Liver (tissue), 9 donors: ENCODE data around the gene MPRIP. TPM values are rescaled to one million over a fixed set of nuclear protein-coding genes. Genes with fewer than 3 reads are reported as not detected.

ENCODE experiments used
- DNase-seq: peaks from one replicate; pipeline ENCODE4 v3.0.0-alpha.2; 2017; ENCODE audit warnings: low spot score
- H3K27ac ChIP-seq, 2 donors: one replicate each; pipeline ENCODE4 v1.7.0; 2013; ENCODE audit warnings: inconsistent platforms in 2 of 2, low read length in 2 of 2, control low read depth in 1 of 2, low read depth in 1 of 2, mild to moderate bottlenecking in 1 of 2
- H3K27me3 ChIP-seq, 4 donors: one replicate each; pipeline versions ENCODE4 v1.6.1 to v1.7.0; 2013; ENCODE audit warnings: low read length in 3 of 4, inconsistent platforms in 1 of 4, mild to moderate bottlenecking in 1 of 4, moderate library complexity in 1 of 4; ENCODE audit not compliant: control insufficient read depth in 4 of 4, insufficient read depth in 4 of 4
- H3K36me3 ChIP-seq, 4 donors: one replicate each; pipeline versions ENCODE4 v1.6.1 to v1.7.0; 2013; ENCODE audit warnings: low read length in 3 of 4, mild to moderate bottlenecking in 3 of 4, low read depth in 1 of 4, moderate library complexity in 1 of 4; ENCODE audit not compliant: control insufficient read depth in 4 of 4, insufficient read depth in 3 of 4
- H3K4me1 ChIP-seq, 4 donors: one replicate each; pipeline versions ENCODE4 v1.6.1 to v1.7.0; 2013; ENCODE audit warnings: low read length in 3 of 4, mild to moderate bottlenecking in 3 of 4, moderate library complexity in 1 of 4; ENCODE audit not compliant: control insufficient read depth in 4 of 4, insufficient read depth in 4 of 4
- H3K4me3 ChIP-seq, 3 donors: one replicate each; pipeline versions ENCODE4 v1.6.1 to v1.7.0; 2013; ENCODE audit warnings: low read length in 3 of 3, control low read depth in 1 of 3, low read depth in 1 of 3, mild to moderate bottlenecking in 1 of 3
- H3K9ac ChIP-seq, 2 donors: one replicate each; pipeline ENCODE4 v1.7.0; 2013; ENCODE audit warnings: low read length in 2 of 2, mild to moderate bottlenecking in 2 of 2, moderate library complexity in 2 of 2, control low read depth in 1 of 2, low read depth in 1 of 2
- H3K9me3 ChIP-seq, 4 donors: one replicate each; pipeline versions ENCODE4 v1.6.1 to v1.7.0; 2013; ENCODE audit warnings: low read length in 3 of 4; ENCODE audit not compliant: control insufficient read depth in 4 of 4
- EGR1 ChIP-seq, 2 donors: IDR thresholded peaks; 2 replicates each; pipeline ENCODE4 v1.6.1; 2016 to 2018; ENCODE audit warnings: antibody characterized with exemption in 2 of 2, low read depth in 2 of 2
- FOXA1 ChIP-seq: IDR thresholded peaks from 2 replicates; pipeline ENCODE4 v1.6.1; 2016; ENCODE audit warnings: antibody characterized with exemption
- FOXA2 ChIP-seq: IDR thresholded peaks from 2 replicates; pipeline ENCODE4 v1.6.1; 2016; ENCODE audit warnings: antibody characterized with exemption
- GABPA ChIP-seq, 2 donors: IDR thresholded peaks in 1 of 2; conservative IDR thresholded peaks in 1 of 2; 2 replicates each; pipeline ENCODE4 v1.6.1; 2016; ENCODE audit warnings: antibody characterized with exemption in 2 of 2, mild to moderate bottlenecking in 1 of 2, moderate library complexity in 1 of 2
- HNF4A ChIP-seq, 2 donors: conservative IDR thresholded peaks; 2 replicates each; pipeline ENCODE4 v1.6.1; 2016; ENCODE audit warnings: antibody characterized with exemption in 2 of 2, mild to moderate bottlenecking in 2 of 2
- HNF4G ChIP-seq: IDR thresholded peaks from 2 replicates; pipeline ENCODE4 v1.6.1; 2016; ENCODE audit warnings: antibody characterized with exemption
- JUND ChIP-seq, 2 donors: IDR thresholded peaks; 2 replicates each; pipeline ENCODE4 v1.6.1; 2016; ENCODE audit warnings: antibody characterized with exemption in 2 of 2
- NR2F2 ChIP-seq: IDR thresholded peaks from 2 replicates; pipeline ENCODE4 v1.6.1; 2016; ENCODE audit warnings: antibody characterized with exemption
- RAD21 ChIP-seq, 2 donors: IDR thresholded peaks; 2 replicates each; pipeline ENCODE4 v1.6.1; 2016; ENCODE audit warnings: antibody characterized with exemption in 2 of 2, mild to moderate bottlenecking in 2 of 2
- RXRA ChIP-seq, 2 donors: IDR thresholded peaks; 2 replicates each; pipeline ENCODE4 v1.6.1; 2017 to 2018; ENCODE audit warnings: antibody characterized with exemption in 2 of 2, mild to moderate bottlenecking in 1 of 2
- SP1 ChIP-seq: IDR thresholded peaks from 2 replicates; pipeline ENCODE4 v1.6.1; 2018; ENCODE audit warnings: antibody characterized with exemption, mild to moderate bottlenecking
- TAF1 ChIP-seq: conservative IDR thresholded peaks from 2 replicates; pipeline ENCODE4 v1.6.1; 2016; ENCODE audit warnings: antibody characterized with exemption, mild to moderate bottlenecking
- YY1 ChIP-seq: IDR thresholded peaks from 2 replicates; pipeline ENCODE4 v1.6.1; 2016; ENCODE audit warnings: antibody characterized with exemption, mild to moderate bottlenecking
- WGBS: extraction: QIAGEN DNeasy Blood & Tissue Kit; methylation state at CpG from one replicate; pipeline ENCODE4 v1.1.7; 2013; 5-methylcytosine and 5-hydroxymethylcytosine counted together
- polyA plus RNA-seq, 2 donors: library from polyadenylated mRNA; stranded (reverse) in 1 of 2; unstranded in 1 of 2; fragments of 200-250 nt in 1 of 2; fragments of >200 nt in 1 of 2; fragmentation: Nextera tagmentation in 1 of 2; extraction: Ambion mirVana in 1 of 2; gene quantifications; one replicate each; pipeline versions ENCODE4 v1.2.1 to v1.2.3, GENCODE V29; 2013 to 2015
- total RNA-seq, 2 donors: library from RNA; depleted of rRNA; stranded (reverse); fragments of >200 nt; gene quantifications; one replicate each; pipeline ENCODE4 v1.2.3, GENCODE V29; 2014
- TF ChIP-seq, protein P1 (sequence below): fragments of 150-350 bp; IDR thresholded peaks from 2 replicates; pipeline ENCODE4 v1.5.1; 2017; ENCODE audit warnings: improper control_type of control experiment, low read depth, low read length; ENCODE audit not compliant: missing input control
- TF ChIP-seq, protein P2 (sequence below): IDR thresholded peaks from 2 replicates; pipeline ENCODE4 v1.6.1; 2016; ENCODE audit warnings: antibody characterized with exemption
- TF ChIP-seq, protein P3 (sequence below): IDR thresholded peaks from 2 replicates; pipeline ENCODE4 v1.6.1; 2016; ENCODE audit warnings: antibody characterized with exemption, mild to moderate bottlenecking
- TF ChIP-seq, protein P4 (sequence below): IDR thresholded peaks from 2 replicates; pipeline ENCODE4 v1.6.1; 2016; ENCODE audit warnings: antibody characterized with exemption
- TF ChIP-seq, protein P5 (sequence below): IDR thresholded peaks from 2 replicates; pipeline ENCODE4 v1.6.1; 2016; ENCODE audit warnings: antibody characterized with exemption
- donor health status: healthy.
- donor health status: healthy.
- donor health status: healthy.
- donor health status: healthy.
- donor health status: healthy.

The MPRIP gene
- total and polyA plus RNA-seq, 4 donors = 21.2 to 61.9 (median 34.7) TPM

DNA sequence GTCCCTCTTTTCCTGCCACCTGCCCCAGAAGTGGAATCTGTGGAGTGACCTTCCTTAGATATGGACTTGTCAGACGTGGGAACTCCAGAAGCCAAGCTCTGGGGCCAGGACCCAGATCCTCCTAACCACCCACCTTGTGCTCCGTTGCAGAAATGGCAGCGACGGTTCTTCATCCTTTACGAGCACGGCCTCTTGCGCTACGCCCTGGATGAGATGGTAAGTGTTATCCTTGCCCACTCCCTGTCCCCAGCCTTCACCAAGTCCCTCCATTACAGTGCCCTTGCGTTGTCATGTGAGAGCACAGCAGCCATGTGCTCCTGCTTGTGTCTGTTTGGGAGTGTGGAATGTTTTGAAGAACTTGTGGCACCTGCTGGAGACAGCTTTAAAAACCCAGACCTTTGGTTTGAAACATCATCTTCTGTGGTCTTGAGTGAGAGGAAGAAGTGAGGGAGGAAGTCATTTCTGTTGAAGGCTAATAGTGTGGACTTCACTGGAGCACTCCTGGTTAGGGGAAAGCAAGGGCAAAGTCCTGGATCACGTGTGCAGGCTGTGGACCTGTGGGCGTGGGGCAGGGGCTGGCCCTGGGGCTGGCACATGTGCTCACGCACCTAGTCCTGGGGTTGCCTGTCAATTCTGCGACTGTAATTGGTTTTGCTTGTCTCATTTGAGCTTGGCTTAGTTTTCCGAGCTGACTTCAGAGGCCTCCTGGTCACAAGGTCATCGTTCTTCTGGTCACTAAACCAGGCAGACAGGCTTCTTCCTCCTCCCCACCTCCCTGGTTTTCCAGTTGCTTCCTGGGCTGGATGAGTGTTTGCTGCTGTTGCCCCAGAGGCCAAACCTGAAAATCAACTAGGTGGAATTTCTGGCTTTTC is 35.8 kb downstream of the MPRIP start:
- Histone ChIP-seq H3K4me3 (no peak overlapping the region), H3K36me3 (peaks cover 0 to 4% (median 0%) of the 10 kb centered on the region in 4 donors)

More for the DNA sequence above, 35.8 kb downstream of the MPRIP start:
- no peaks in the 10 kb centered on the region for H3K9me3 ChIP-seq
- WGBS = 61% methylated on average over 15 of the region's 15 CpGs
- peak; percentile 62 for DNase-seq
- no peaks in the 10 kb centered on the region for H3K27me3 ChIP-seq
- H3K4me1 ChIP-seq = peaks cover 24 to 67% (median 54%) of the 10 kb centered on the region in 4 donors
- TF ChIP-seq, protein P1, sequence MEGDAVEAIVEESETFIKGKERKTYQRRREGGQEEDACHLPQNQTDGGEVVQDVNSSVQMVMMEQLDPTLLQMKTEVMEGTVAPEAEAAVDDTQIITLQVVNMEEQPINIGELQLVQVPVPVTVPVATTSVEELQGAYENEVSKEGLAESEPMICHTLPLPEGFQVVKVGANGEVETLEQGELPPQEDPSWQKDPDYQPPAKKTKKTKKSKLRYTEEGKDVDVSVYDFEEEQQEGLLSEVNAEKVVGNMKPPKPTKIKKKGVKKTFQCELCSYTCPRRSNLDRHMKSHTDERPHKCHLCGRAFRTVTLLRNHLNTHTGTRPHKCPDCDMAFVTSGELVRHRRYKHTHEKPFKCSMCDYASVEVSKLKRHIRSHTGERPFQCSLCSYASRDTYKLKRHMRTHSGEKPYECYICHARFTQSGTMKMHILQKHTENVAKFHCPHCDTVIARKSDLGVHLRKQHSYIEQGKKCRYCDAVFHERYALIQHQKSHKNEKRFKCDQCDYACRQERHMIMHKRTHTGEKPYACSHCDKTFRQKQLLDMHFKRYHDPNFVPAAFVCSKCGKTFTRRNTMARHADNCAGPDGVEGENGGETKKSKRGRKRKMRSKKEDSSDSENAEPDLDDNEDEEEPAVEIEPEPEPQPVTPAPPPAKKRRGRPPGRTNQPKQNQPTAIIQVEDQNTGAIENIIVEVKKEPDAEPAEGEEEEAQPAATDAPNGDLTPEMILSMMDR = no peak
- TF ChIP-seq SP1 (peak; percentile 99), GABPA (IDR thresholded peaks at IDR 0.05 in 1 of 2, conservative IDR thresholded peaks at IDR 0.05 in 1 of 2) (peak in 1 of 2 donors; percentile 55), FOXA1 (no peak), TAF1 (no peak), FOXA2 (peak; percentile 54), NR2F2 (peak; percentile 89), JUND (IDR thresholded peaks at IDR 0.05) (peak; percentile 54 to 89), RAD21 (IDR thresholded peaks at IDR 0.05) (peak; percentile 60 to 64), RXRA (IDR thresholded peaks at IDR 0.05) (peak; percentile 100), EGR1 (IDR thresholded peaks at IDR 0.05; ENCODE audit: low read depth in 2 of 2) (peak; percentile 76 to 95), HNF4G (peak; percentile 90), YY1 (peak; percentile 65), HNF4A (conservative IDR thresholded peaks at IDR 0.05) (peak; percentile 94 to 96)
- TF ChIP-seq, protein P2, sequence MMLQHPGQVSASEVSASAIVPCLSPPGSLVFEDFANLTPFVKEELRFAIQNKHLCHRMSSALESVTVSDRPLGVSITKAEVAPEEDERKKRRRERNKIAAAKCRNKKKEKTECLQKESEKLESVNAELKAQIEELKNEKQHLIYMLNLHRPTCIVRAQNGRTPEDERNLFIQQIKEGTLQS = peak; percentile 43
- TF ChIP-seq, protein P3, sequence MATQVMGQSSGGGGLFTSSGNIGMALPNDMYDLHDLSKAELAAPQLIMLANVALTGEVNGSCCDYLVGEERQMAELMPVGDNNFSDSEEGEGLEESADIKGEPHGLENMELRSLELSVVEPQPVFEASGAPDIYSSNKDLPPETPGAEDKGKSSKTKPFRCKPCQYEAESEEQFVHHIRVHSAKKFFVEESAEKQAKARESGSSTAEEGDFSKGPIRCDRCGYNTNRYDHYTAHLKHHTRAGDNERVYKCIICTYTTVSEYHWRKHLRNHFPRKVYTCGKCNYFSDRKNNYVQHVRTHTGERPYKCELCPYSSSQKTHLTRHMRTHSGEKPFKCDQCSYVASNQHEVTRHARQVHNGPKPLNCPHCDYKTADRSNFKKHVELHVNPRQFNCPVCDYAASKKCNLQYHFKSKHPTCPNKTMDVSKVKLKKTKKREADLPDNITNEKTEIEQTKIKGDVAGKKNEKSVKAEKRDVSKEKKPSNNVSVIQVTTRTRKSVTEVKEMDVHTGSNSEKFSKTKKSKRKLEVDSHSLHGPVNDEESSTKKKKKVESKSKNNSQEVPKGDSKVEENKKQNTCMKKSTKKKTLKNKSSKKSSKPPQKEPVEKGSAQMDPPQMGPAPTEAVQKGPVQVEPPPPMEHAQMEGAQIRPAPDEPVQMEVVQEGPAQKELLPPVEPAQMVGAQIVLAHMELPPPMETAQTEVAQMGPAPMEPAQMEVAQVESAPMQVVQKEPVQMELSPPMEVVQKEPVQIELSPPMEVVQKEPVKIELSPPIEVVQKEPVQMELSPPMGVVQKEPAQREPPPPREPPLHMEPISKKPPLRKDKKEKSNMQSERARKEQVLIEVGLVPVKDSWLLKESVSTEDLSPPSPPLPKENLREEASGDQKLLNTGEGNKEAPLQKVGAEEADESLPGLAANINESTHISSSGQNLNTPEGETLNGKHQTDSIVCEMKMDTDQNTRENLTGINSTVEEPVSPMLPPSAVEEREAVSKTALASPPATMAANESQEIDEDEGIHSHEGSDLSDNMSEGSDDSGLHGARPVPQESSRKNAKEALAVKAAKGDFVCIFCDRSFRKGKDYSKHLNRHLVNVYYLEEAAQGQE = peak; percentile 62
- TF ChIP-seq, protein P4, sequence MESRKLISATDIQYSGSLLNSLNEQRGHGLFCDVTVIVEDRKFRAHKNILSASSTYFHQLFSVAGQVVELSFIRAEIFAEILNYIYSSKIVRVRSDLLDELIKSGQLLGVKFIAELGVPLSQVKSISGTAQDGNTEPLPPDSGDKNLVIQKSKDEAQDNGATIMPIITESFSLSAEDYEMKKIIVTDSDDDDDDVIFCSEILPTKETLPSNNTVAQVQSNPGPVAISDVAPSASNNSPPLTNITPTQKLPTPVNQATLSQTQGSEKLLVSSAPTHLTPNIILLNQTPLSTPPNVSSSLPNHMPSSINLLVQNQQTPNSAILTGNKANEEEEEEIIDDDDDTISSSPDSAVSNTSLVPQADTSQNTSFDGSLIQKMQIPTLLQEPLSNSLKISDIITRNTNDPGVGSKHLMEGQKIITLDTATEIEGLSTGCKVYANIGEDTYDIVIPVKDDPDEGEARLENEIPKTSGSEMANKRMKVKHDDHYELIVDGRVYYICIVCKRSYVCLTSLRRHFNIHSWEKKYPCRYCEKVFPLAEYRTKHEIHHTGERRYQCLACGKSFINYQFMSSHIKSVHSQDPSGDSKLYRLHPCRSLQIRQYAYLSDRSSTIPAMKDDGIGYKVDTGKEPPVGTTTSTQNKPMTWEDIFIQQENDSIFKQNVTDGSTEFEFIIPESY = peak; percentile 89
- TF ChIP-seq, protein P5, sequence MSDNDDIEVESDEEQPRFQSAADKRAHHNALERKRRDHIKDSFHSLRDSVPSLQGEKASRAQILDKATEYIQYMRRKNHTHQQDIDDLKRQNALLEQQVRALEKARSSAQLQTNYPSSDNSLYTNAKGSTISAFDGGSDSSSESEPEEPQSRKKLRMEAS = peak; percentile 99
- H3K9ac ChIP-seq = peak overlapping the region; percentile 35 to 75
- H3K27ac ChIP-seq = peak overlapping the region; percentile 86 to 97
